PC-3 (cell line): ENCODE data around the gene DYDC2. TPM values are rescaled to one million over a fixed set of nuclear protein-coding genes. Genes with fewer than 3 reads are reported as not detected.

ENCODE experiments used
- ATAC-seq: fragments of 200-7000 bp; cut with Tn5 transposase; 2 replicates; pipeline ENCODE4 v1.9.1; 2020; ENCODE audit warnings: mild to moderate bottlenecking, moderate library complexity
- BruUV-seq: library from RNA; stranded (reverse); fragments of 400-500 nt; replicated peaks from 2 replicates; lab custom pipeline; 2021; lab: Mats Ljungman, UMichigan
- CTCF ChIA-PET: fragments of 300-600 bp; sonication (Branson Sonifier 250); formaldehyde crosslinking; loops from one replicate; lab custom pipeline; 2022; ENCODE audit warnings: antibody characterized with exemption; lab: Charles Lee
- POLR2A ChIA-PET: fragments of 300-600 bp; sonication (Branson Sonifier 250); formaldehyde crosslinking; loops from one replicate; lab custom pipeline; 2022; ENCODE audit warnings: antibody characterized with exemption; ENCODE audit not compliant: unreplicated experiment; lab: Charles Lee
- DNase-seq: peaks from one replicate; pipeline ENCODE4 v3.0.0-alpha.2; 2015
- H2AFZ ChIP-seq: fragments of 300-600 bp; sonication (generic); 2 replicates; pipeline ENCODE4 v1.6.0; 2016; ENCODE audit warnings: antibody characterized with exemption, low read length
- H3F3A ChIP-seq: fragments of 300-600 bp; sonication (generic); one replicate; pipeline ENCODE4 v1.6.0; 2017; ENCODE audit warnings: antibody characterized with exemption, low read length, control low read depth, mild to moderate bottlenecking; ENCODE audit not compliant: unreplicated experiment
- H3K27ac ChIP-seq: fragments of 300-600 bp; sonication (generic); 2 replicates; pipeline ENCODE4 v1.5.1; 2016; ENCODE audit warnings: mild to moderate bottlenecking, low read length
- H3K27me3 ChIP-seq: fragments of 300-600 bp; sonication (generic); 2 replicates; pipeline ENCODE4 v1.6.1; 2016; ENCODE audit warnings: low read length, mixed read lengths
- H3K36me3 ChIP-seq: fragments of 300-600 bp; sonication (generic); 2 replicates; pipeline ENCODE4 v1.6.1; 2016; ENCODE audit warnings: low read depth, mixed run types, low read length, mixed read lengths
- H3K4me1 ChIP-seq: fragments of 300-600 bp; sonication (generic); 2 replicates; pipeline ENCODE4 v1.5.1; 2016; ENCODE audit warnings: low read length; ENCODE audit not compliant: insufficient read depth
- H3K4me2 ChIP-seq: fragments of 300-600 bp; sonication (generic); 2 replicates; pipeline ENCODE4 v1.6.0; 2016; ENCODE audit warnings: low read length
- H3K4me3 ChIP-seq: fragments of 300-600 bp; sonication (generic); 2 replicates; pipeline ENCODE4 v1.5.1; 2016; ENCODE audit warnings: mild to moderate bottlenecking, low read length, mixed read lengths
- H3K79me2 ChIP-seq: fragments of 300-600 bp; sonication (generic); 2 replicates; pipeline ENCODE4 v1.6.1; 2017; ENCODE audit warnings: low read length, mixed read lengths
- H3K9ac ChIP-seq: fragments of 300-600 bp; sonication (generic); 2 replicates; pipeline ENCODE4 v1.6.0; 2016; ENCODE audit warnings: mild to moderate bottlenecking, low read length
- H3K9me2 ChIP-seq: fragments of 300-600 bp; sonication (generic); replicated peaks from 2 replicates; pipeline ENCODE4 v1.6.1; 2016; ENCODE audit warnings: mixed run types, low read length, mixed read lengths
- H3K9me3 ChIP-seq: fragments of 300-600 bp; sonication (generic); 2 replicates; pipeline ENCODE4 v1.6.1; 2016; ENCODE audit warnings: low read length, mixed read lengths
- H4K20me1 ChIP-seq: fragments of 300-600 bp; sonication (generic); 2 replicates; pipeline ENCODE4 v1.6.1; 2016; ENCODE audit warnings: low read length, mixed read lengths
- EZH2 ChIP-seq: fragments of 300-600 bp; sonication (generic); IDR thresholded peaks from one replicate; pipeline ENCODE4 v1.6.1; 2017; ENCODE audit warnings: antibody characterized with exemption, mild to moderate bottlenecking, low read length; ENCODE audit not compliant: unreplicated experiment
- EZH2phosphoT487 ChIP-seq: fragments of 300-600 bp; sonication (generic); IDR thresholded peaks from 2 replicates; pipeline ENCODE4 v1.6.1; 2018; ENCODE audit warnings: mild to moderate bottlenecking, antibody characterized with exemption, low read length, borderline replicate concordance
- intact Hi-C: fragments of 100-400 bp; cut with micrococcal nuclease; formaldehyde crosslinking; loops from 2 replicates; pipeline ENCODE4 v1.9.0; 2023
- total RNA-seq: library from RNA; depleted of rRNA; stranded (reverse); fragments of >200 nt; gene quantifications from 2 replicates; pipeline ENCODE4 v1.2.3, GENCODE V29; 2014
- TF ChIP-seq, protein P1 (sequence below): fragments of 300-600 bp; sonication (generic); conservative IDR thresholded peaks from 2 replicates; pipeline ENCODE4 v1.5.1; 2017; ENCODE audit warnings: antibody characterized with exemption, low read depth, mild to moderate bottlenecking, low read length

DYDC2 gene
- total RNA-seq, 1 experiment from 2014 or later: not detected

- no peaks in the 10 kb centered on the region for H3K36me3 ChIP-seq
- H3K9me3 ChIP-seq: no peaks in the 10 kb centered on the region
- ChIA-PET POLR2A (no interaction called here), CTCF (no interaction called here)
- no peak overlapping the region for H3K4me3 ChIP-seq
- no peaks in the 10 kb centered on the region for H3K79me2 ChIP-seq
- no peak overlapping the region for H2AFZ ChIP-seq
- no peak for TF ChIP-seq EZH2phosphoT487
- no peak overlapping the region for H3K4me2 ChIP-seq
- no peaks in the 10 kb centered on the region for H3K27me3 ChIP-seq
- H3K9me2 ChIP-seq: no peaks in the 10 kb centered on the region
- no peaks in the 10 kb centered on the region for H4K20me1 ChIP-seq
- DNase-seq: no peak
- BruUV-seq: no TSS peak
- H3K9ac ChIP-seq: no peak overlapping the region
- no peak overlapping the region for H3K27ac ChIP-seq
- intact Hi-C loops: no loop called here
- ATAC-seq: no peak
- no peaks in the 10 kb centered on the region for H3F3A ChIP-seq
- H3K4me1 ChIP-seq: no peaks in the 10 kb centered on the region
These were observed 32.5 kb upstream of the DYDC2 start for GRCh38 chr10:80324086-80324485.

GRCh38 chr10:80324891-80325364 lies 31.7 kb upstream of the DYDC2 start:
- Histone ChIP-seq H3K79me2 (no peaks in the 10 kb centered on the region), H3K4me1 (no peaks in the 10 kb centered on the region), H3K27me3 (no peaks in the 10 kb centered on the region), H3K9me3 (no peaks in the 10 kb centered on the region), H2AFZ (no peak overlapping the region), H3K4me2 (no peak overlapping the region), H3K9ac (no peak overlapping the region), H3K4me3 (no peak overlapping the region), H4K20me1 (no peaks in the 10 kb centered on the region), H3F3A (no peaks in the 10 kb centered on the region), H3K9me2 (no peaks in the 10 kb centered on the region), H3K36me3 (no peaks in the 10 kb centered on the region), H3K27ac (no peak overlapping the region)
- ATAC-seq (no peak), DNase-seq (no peak)
- TF ChIP-seq, protein P1, sequence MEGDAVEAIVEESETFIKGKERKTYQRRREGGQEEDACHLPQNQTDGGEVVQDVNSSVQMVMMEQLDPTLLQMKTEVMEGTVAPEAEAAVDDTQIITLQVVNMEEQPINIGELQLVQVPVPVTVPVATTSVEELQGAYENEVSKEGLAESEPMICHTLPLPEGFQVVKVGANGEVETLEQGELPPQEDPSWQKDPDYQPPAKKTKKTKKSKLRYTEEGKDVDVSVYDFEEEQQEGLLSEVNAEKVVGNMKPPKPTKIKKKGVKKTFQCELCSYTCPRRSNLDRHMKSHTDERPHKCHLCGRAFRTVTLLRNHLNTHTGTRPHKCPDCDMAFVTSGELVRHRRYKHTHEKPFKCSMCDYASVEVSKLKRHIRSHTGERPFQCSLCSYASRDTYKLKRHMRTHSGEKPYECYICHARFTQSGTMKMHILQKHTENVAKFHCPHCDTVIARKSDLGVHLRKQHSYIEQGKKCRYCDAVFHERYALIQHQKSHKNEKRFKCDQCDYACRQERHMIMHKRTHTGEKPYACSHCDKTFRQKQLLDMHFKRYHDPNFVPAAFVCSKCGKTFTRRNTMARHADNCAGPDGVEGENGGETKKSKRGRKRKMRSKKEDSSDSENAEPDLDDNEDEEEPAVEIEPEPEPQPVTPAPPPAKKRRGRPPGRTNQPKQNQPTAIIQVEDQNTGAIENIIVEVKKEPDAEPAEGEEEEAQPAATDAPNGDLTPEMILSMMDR: no peak
- TF ChIP-seq EZH2phosphoT487 (no peak), EZH2 (no peak)
- ChIA-PET POLR2A (no interaction called here), CTCF (no interaction called here)
- intact Hi-C loops: no loop called here
- BruUV-seq: no TSS peak

DNA sequence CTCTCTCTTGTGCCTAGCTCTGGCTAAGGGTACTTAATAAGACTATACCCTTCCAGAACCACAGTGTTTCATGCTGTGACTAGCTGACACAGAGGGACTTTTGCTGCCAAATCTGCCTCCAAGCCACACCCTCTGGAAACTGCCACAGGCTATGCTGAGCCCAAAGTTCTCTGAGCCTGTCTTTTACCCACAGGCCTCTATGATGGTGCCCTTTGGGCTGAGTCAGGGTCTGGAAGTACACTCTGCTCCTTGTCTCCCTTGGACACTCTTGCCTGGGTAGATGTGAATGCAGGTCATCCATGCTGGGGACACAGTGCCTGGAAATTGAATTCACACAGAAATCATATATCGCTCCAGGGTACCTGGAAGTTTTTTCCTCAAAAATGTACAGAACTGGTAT lies 22.6 kb upstream of the DYDC2 start:
- Histone ChIP-seq H3K9me2 (no peaks in the 10 kb centered on the region), H3K79me2 (no peaks in the 10 kb centered on the region), H3K27ac (no peak overlapping the region), H3K4me2 (no peak overlapping the region), H2AFZ (no peak overlapping the region), H3K4me3 (no peak overlapping the region), H3K9ac (no peak overlapping the region), H3K4me1 (no peaks in the 10 kb centered on the region), H3K9me3 (no peaks in the 10 kb centered on the region), H3F3A (no peaks in the 10 kb centered on the region), H3K27me3 (no peaks in the 10 kb centered on the region), H4K20me1 (no peaks in the 10 kb centered on the region), H3K36me3 (no peaks in the 10 kb centered on the region)
- intact Hi-C loops: no loop called here
- ATAC-seq: no peak
- ChIA-PET CTCF (no interaction called here), POLR2A (no interaction called here)
- DNase-seq: no peak
- no TSS peak for BruUV-seq
- TF ChIP-seq EZH2: no peak

GRCh38 chr10:80344276-80344675 lies 12.3 kb upstream of the DYDC2 start:
- CTCF ChIA-PET: no interaction called here

More at GRCh38 chr10:80344276-80344675, 12.3 kb upstream of the DYDC2 start:
- no peaks in the 10 kb centered on the region for H3K79me2 ChIP-seq
- H3K9me3 ChIP-seq: no peaks in the 10 kb centered on the region
- H3K27me3 ChIP-seq: no peaks in the 10 kb centered on the region
- H3K9me2 ChIP-seq: no peaks in the 10 kb centered on the region
- no peak overlapping the region for H3K4me2 ChIP-seq
- POLR2A ChIA-PET: no interaction called here
- ATAC-seq (no peak), DNase-seq (no peak)
- no TSS peak for BruUV-seq
- no peak overlapping the region for H3K27ac ChIP-seq
- H4K20me1 ChIP-seq: no peaks in the 10 kb centered on the region
- no peak for TF ChIP-seq EZH2
- TF ChIP-seq, protein P1: no peak
- TF ChIP-seq EZH2phosphoT487: no peak
- H3K4me3 ChIP-seq: no peak overlapping the region
- H3K36me3 ChIP-seq: no peaks in the 10 kb centered on the region
- no peak overlapping the region for H2AFZ ChIP-seq
- no peaks in the 10 kb centered on the region for H3K4me1 ChIP-seq
- intact Hi-C loops: no loop called here
- no peaks in the 10 kb centered on the region for H3F3A ChIP-seq
- no peak overlapping the region for H3K9ac ChIP-seq
